HG02870 (cell line): ENCODE results near the gene ZNF490.

Experiments used
- ATAC-seq: cut with Tn5 transposase; IDR thresholded peaks from one replicate; pipeline ENCODE4 v1.9.1; 2021; ENCODE audit warnings: mild to moderate bottlenecking, moderate library complexity; ENCODE audit not compliant: unreplicated experiment

Gene ZNF490

GRCh38 chr19:12546068-12546467 lies 64.5 kb downstream of the ZNF490 start:
- no peak for ATAC-seq

GRCh38 chr19:12545267-12545666 lies 65.3 kb downstream of the ZNF490 start:
- no peak for ATAC-seq

GRCh38 chr19:12544401-12544876 lies 66.2 kb downstream of the ZNF490 start:
- ATAC-seq: no peak

- ATAC-seq: no peak
These were observed 66.8 kb downstream of the ZNF490 start for GRCh38 chr19:12543855-12544254.
